Fibroblast of lung (primary cell): ENCODE data around the gene AFTPH. TPM values are rescaled to one million over a fixed set of nuclear protein-coding genes. Genes with fewer than 3 reads are reported as not detected.

Source experiments
- DNase-seq, 2 donors: peaks; one replicate each; pipeline versions ENCODE4 v3.0.0 to v3.0.0-alpha.2; 2010; ENCODE audit warnings: low read depth in 2 of 2
- H2AFZ ChIP-seq: 2 replicates; pipeline ENCODE4 v1.5.1; 2012; ENCODE audit warnings: low read length, control low read depth, inconsistent platforms
- H3K27ac ChIP-seq: 2 replicates; pipeline ENCODE4 v1.5.1; 2011; ENCODE audit warnings: low read length, control low read depth; ENCODE audit not compliant: insufficient read depth
- H3K27me3 ChIP-seq: 2 replicates; pipeline ENCODE4 v1.5.1; 2011; ENCODE audit warnings: mild to moderate bottlenecking, low read length; ENCODE audit not compliant: control insufficient read depth, insufficient read depth
- H3K36me3 ChIP-seq: 2 replicates; pipeline ENCODE4 v1.5.1; 2011; ENCODE audit warnings: low read length; ENCODE audit not compliant: control insufficient read depth, insufficient read depth
- H3K4me1 ChIP-seq: 2 replicates; pipeline ENCODE4 v1.5.1; 2011; ENCODE audit warnings: low read length; ENCODE audit not compliant: control insufficient read depth, insufficient read depth; ENCODE audit errors: extremely low read depth
- H3K4me2 ChIP-seq: 2 replicates; pipeline ENCODE4 v1.5.1; 2011; ENCODE audit warnings: low read length, control low read depth; ENCODE audit not compliant: insufficient read depth; ENCODE audit errors: extremely low read depth
- H3K4me3 ChIP-seq, 4 experiments: fragments of 200-600 bp in 1 of 4; sonication (generic) in 1 of 4; replicated peaks in 1 of 4; 2 replicates each; pipeline ENCODE4 v1.5.1; 2011 to 2016; ENCODE audit warnings: low read length in 4 of 4, low read depth in 3 of 4, mild to moderate bottlenecking in 3 of 4, control low read depth in 2 of 4, inconsistent platforms in 1 of 4, mixed read lengths in 1 of 4; ENCODE audit not compliant: insufficient read depth in 1 of 4; ENCODE audit errors: control extremely low read depth in 1 of 4
- H3K79me2 ChIP-seq: 2 replicates; pipeline ENCODE4 v1.5.1; 2012; ENCODE audit warnings: mild to moderate bottlenecking, low read length, inconsistent platforms; ENCODE audit not compliant: control insufficient read depth, insufficient read depth
- H3K9ac ChIP-seq: 2 replicates; pipeline ENCODE4 v1.5.1; 2011; ENCODE audit warnings: mild to moderate bottlenecking, low read length, control low read depth; ENCODE audit not compliant: insufficient read depth
- H3K9me3 ChIP-seq: 2 replicates; pipeline ENCODE4 v1.5.1; 2012; ENCODE audit warnings: low read depth, low read length; ENCODE audit not compliant: control insufficient read depth, insufficient read depth
- H4K20me1 ChIP-seq: 2 replicates; pipeline ENCODE4 v1.5.1; 2011; ENCODE audit warnings: low read length; ENCODE audit not compliant: control insufficient read depth, insufficient read depth; ENCODE audit errors: extremely low read depth
- EZH2 ChIP-seq: IDR thresholded peaks from 2 replicates; pipeline ENCODE4 v1.5.1; 2012; ENCODE audit warnings: low read length, control low read depth, mild to moderate bottlenecking; ENCODE audit errors: missing control alignments
- polyA plus RNA-seq, 2 donors: library from polyadenylated mRNA; depleted of rRNA in 1 of 2; stranded (reverse) in 1 of 2; unstranded in 1 of 2; fragments of >200 nt; gene quantifications; 2 replicates each; pipeline ENCODE4 v1.2.1, GENCODE V29; 2011 to 2012; ENCODE audit warnings: missing spikeins in 1 of 2
- total RNA-seq: library from RNA; depleted of rRNA; stranded (reverse); fragments of >200 nt; gene quantifications from 2 replicates; pipeline ENCODE4 v1.2.1, GENCODE V29; 2014
- TF ChIP-seq, protein P1 (sequence below), 2 donors: IDR thresholded peaks in 1 of 2; conservative IDR thresholded peaks in 1 of 2; 1 replicate in 1 of 2; 2 replicates in 1 of 2; pipeline ENCODE4 v1.5.1; 2011 to 2012; ENCODE audit warnings: low read length in 2 of 2, control low read depth in 1 of 2, inconsistent platforms in 1 of 2, low read depth in 1 of 2, mild to moderate bottlenecking in 1 of 2

Gene AFTPH
- total and polyA plus RNA-seq, 2 donors (not counting 1 experiment from before 2014, with no cell fraction given): 15.8 to 43.3 TPM

DNA sequence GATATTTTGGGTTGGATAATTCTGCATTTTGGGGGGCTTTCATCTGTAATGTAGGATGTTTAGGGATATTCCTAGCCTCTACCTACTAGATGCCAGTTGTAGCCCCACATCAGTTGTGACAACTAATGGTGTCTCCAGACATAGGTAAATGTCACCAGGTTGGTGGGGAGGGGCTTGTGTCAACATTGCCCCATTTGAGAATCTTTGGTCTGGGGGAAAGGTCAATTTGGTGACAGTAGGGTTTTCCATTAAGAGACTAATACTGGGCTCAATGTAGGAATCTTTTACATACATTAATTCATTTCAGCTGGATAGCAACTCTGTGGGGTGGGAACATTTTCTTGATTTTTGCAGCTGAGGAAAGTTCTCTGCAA, 6.6 kb upstream of the AFTPH start:
- H2AFZ ChIP-seq: no peak overlapping the region
- TF ChIP-seq, protein P1, sequence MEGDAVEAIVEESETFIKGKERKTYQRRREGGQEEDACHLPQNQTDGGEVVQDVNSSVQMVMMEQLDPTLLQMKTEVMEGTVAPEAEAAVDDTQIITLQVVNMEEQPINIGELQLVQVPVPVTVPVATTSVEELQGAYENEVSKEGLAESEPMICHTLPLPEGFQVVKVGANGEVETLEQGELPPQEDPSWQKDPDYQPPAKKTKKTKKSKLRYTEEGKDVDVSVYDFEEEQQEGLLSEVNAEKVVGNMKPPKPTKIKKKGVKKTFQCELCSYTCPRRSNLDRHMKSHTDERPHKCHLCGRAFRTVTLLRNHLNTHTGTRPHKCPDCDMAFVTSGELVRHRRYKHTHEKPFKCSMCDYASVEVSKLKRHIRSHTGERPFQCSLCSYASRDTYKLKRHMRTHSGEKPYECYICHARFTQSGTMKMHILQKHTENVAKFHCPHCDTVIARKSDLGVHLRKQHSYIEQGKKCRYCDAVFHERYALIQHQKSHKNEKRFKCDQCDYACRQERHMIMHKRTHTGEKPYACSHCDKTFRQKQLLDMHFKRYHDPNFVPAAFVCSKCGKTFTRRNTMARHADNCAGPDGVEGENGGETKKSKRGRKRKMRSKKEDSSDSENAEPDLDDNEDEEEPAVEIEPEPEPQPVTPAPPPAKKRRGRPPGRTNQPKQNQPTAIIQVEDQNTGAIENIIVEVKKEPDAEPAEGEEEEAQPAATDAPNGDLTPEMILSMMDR (conservative IDR thresholded peaks at IDR 0.05 in 1 of 2, IDR thresholded peaks at IDR 0.05 in 1 of 2; ENCODE audit: low read depth in 1 of 2, low read length in 2 of 2): no peak
- TF ChIP-seq EZH2: no peak
- H3K4me3 ChIP-seq: no peak overlapping the region
- no peak overlapping the region for H3K4me2 ChIP-seq
- no peaks in the 10 kb centered on the region for H3K36me3 ChIP-seq
- no peaks in the 10 kb centered on the region for H3K9me3 ChIP-seq
- no peaks in the 10 kb centered on the region for H3K79me2 ChIP-seq
- no peaks in the 10 kb centered on the region for H4K20me1 ChIP-seq
- H3K9ac ChIP-seq: no peak overlapping the region
- no peak overlapping the region for H3K27ac ChIP-seq
- peaks cover 15% of the 10 kb centered on the region for H3K27me3 ChIP-seq
- no peak for DNase-seq
- H3K4me1 ChIP-seq: no peaks in the 10 kb centered on the region

DNA sequence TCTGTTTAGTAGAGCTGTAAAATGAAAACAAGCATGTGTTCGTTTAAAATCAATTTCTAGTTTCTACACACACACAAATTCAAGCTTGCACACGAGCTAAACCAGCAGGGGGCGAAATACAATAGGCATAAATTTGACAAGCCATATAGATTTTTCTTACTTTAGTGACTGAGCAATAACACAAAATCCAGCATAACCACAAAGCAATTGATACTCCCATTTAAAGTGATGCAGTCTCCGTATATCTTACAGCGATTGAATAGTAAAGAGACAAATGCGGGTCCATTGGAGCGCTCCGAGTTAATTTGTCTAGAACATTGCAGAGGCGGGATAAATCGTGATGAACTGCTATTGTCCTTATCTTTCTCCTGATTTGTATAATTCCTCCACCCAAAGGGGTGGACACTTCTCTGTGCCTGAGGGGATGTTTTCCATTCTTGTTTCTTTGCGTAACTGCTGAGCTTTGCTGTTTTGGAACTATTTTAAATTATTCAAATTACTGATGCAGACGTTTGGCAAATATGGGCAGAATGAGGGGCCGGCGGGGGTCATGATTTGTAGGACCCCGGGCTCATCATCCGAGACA, 1.2 kb upstream of the AFTPH start:
- Histone ChIP-seq H3K9ac (no peak overlapping the region), H3K27ac (no peak overlapping the region), H3K36me3 (no peaks in the 10 kb centered on the region), H3K4me3 (peak overlapping the region; percentile 52 to 97 (median 83)), H2AFZ (peak overlapping the region; percentile 78), H3K27me3 (no peaks in the 10 kb centered on the region), H3K4me1 (no peaks in the 10 kb centered on the region), H4K20me1 (no peaks in the 10 kb centered on the region), H3K4me2 (peak overlapping the region; percentile 92), H3K79me2 (peaks cover 25% of the 10 kb centered on the region), H3K9me3 (no peaks in the 10 kb centered on the region)
- TF ChIP-seq, protein P1 (conservative IDR thresholded peaks at IDR 0.05 in 1 of 2, IDR thresholded peaks at IDR 0.05 in 1 of 2; ENCODE audit: low read depth in 1 of 2, low read length in 2 of 2): peak; percentile 84 to 85
- TF ChIP-seq EZH2: no peak
- DNase-seq: peak; percentile 76 to 91

GRCh38 chr2:64524604-64525316, 632 bp downstream of the AFTPH start:
- Histone ChIP-seq H3K4me3 (peak overlapping the region; percentile 72 to 97 (median 87)), H3K4me2 (peak overlapping the region; percentile 99), H3K79me2 (peaks cover 30% of the 10 kb centered on the region), H4K20me1 (no peaks in the 10 kb centered on the region), H3K27ac (peak overlapping the region; percentile 81), H3K36me3 (no peaks in the 10 kb centered on the region), H3K4me1 (no peaks in the 10 kb centered on the region), H2AFZ (peak overlapping the region; percentile 74), H3K9ac (peak overlapping the region; percentile 87), H3K27me3 (no peaks in the 10 kb centered on the region), H3K9me3 (no peaks in the 10 kb centered on the region)
- DNase-seq: peak in 1 of 2 donors; percentile 5
- TF ChIP-seq, protein P1 (conservative IDR thresholded peaks at IDR 0.05 in 1 of 2, IDR thresholded peaks at IDR 0.05 in 1 of 2; ENCODE audit: low read depth in 1 of 2, low read length in 2 of 2): no peak
- TF ChIP-seq EZH2: no peak
